HEK293 (cell line): ENCODE data around the gene BCL2L1.

ENCODE experiments used
- CTCF ChIA-PET: fragments of 350-600 bp; formaldehyde crosslinking; extraction: SDS; loops from one replicate; lab custom pipeline; 2021; ENCODE audit warnings: antibody characterized with exemption; lab: Yijun Ruan, JAX
- POLR2A ChIA-PET: fragments of 300-600 bp; formaldehyde crosslinking; extraction: SDS; loops from one replicate; lab custom pipeline; 2020; ENCODE audit warnings: antibody characterized with exemption, inconsistent platforms; lab: Yijun Ruan, JAX
- H3K27ac ChIP-seq: fragments of 200-500 bp; sonication (Bioruptor generic); 2 replicates; pipeline ENCODE4 v1.5.1; 2014; ENCODE audit warnings: low read depth, low read length, control low read depth, inconsistent platforms; ENCODE audit errors: extremely low read depth
- H3K36me3 ChIP-seq, 2 experiments: fragments of 200-500 bp in 1 of 2; sonication (Bioruptor generic) in 1 of 2; 1 replicate in 1 of 2; 2 replicates in 1 of 2; pipeline ENCODE4 v1.5.1; 2014 to 2017; ENCODE audit warnings: inconsistent platforms in 2 of 2, low read length in 2 of 2; ENCODE audit not compliant: control insufficient read depth in 2 of 2, insufficient read depth in 1 of 2
- H3K4me1 ChIP-seq: fragments of 200-500 bp; sonication (Bioruptor generic); 2 replicates; pipeline ENCODE4 v1.5.1; 2014; ENCODE audit warnings: mild to moderate bottlenecking, low read length, inconsistent platforms; ENCODE audit not compliant: control insufficient read depth, insufficient read depth
- H3K4me3 ChIP-seq: 2 replicates; pipeline ENCODE4 v1.5.1; 2011; ENCODE audit warnings: low read depth, mild to moderate bottlenecking, control low read depth, low read length, moderate library complexity
- H3K9me3 ChIP-seq: fragments of 200-500 bp; sonication (Bioruptor generic); 2 replicates; pipeline ENCODE4 v1.5.1; 2014; ENCODE audit warnings: low read depth, low read length, inconsistent platforms; ENCODE audit not compliant: control insufficient read depth, insufficient read depth
- OSR2 ChIP-seq: fragments of 450-650 bp; formaldehyde crosslinking; IDR thresholded peaks from 2 replicates; pipeline ENCODE4 v1.5.1; 2016; ENCODE audit warnings: missing biosample characterization, missing genetic modification characterization
- PRDM6 ChIP-seq: fragments of 450-650 bp; formaldehyde crosslinking; IDR thresholded peaks from 2 replicates; pipeline ENCODE4 v1.5.1; 2017; ENCODE audit warnings: missing biosample characterization, missing genetic modification characterization
- RBAK ChIP-seq: fragments of 450-650 bp; formaldehyde crosslinking; IDR thresholded peaks from 2 replicates; pipeline ENCODE4 v1.5.1; 2016; ENCODE audit warnings: missing biosample characterization, missing genetic modification characterization
- SCRT2 ChIP-seq: fragments of 450-650 bp; formaldehyde crosslinking; IDR thresholded peaks from 2 replicates; pipeline ENCODE4 v1.5.1; 2016; ENCODE audit warnings: missing biosample characterization, missing genetic modification characterization
- SP7 ChIP-seq: fragments of 450-650 bp; formaldehyde crosslinking; IDR thresholded peaks from 2 replicates; pipeline ENCODE4 v1.5.1; 2016; ENCODE audit warnings: missing biosample characterization, missing genetic modification characterization
- ZBTB17 ChIP-seq: fragments of 450-650 bp; formaldehyde crosslinking; IDR thresholded peaks from 2 replicates; pipeline ENCODE4 v1.5.1; 2016; ENCODE audit warnings: missing biosample characterization, missing genetic modification characterization
- ZBTB48 ChIP-seq: fragments of 450-650 bp; formaldehyde crosslinking; IDR thresholded peaks from 2 replicates; pipeline ENCODE4 v1.5.1; 2016; ENCODE audit warnings: missing biosample characterization, missing genetic modification characterization
- ZBTB6 ChIP-seq: fragments of 450-650 bp; formaldehyde crosslinking; IDR thresholded peaks from 2 replicates; pipeline ENCODE4 v1.5.1; 2017; ENCODE audit warnings: missing biosample characterization, missing genetic modification characterization
- ZNF148 ChIP-seq: fragments of 450-650 bp; formaldehyde crosslinking; IDR thresholded peaks from 2 replicates; pipeline ENCODE4 v1.5.0; 2017; ENCODE audit warnings: missing biosample characterization, missing genetic modification characterization, borderline replicate concordance
- ZNF18 ChIP-seq: fragments of 450-650 bp; formaldehyde crosslinking; IDR thresholded peaks from 2 replicates; pipeline ENCODE4 v1.5.1; 2016; ENCODE audit warnings: missing biosample characterization, missing genetic modification characterization
- ZNF221 ChIP-seq: fragments of 450-650 bp; formaldehyde crosslinking; IDR thresholded peaks from 2 replicates; pipeline ENCODE4 v1.5.1; 2017; ENCODE audit warnings: missing biosample characterization, missing genetic modification characterization, borderline replicate concordance
- ZNF335 ChIP-seq: fragments of 450-650 bp; formaldehyde crosslinking; conservative IDR thresholded peaks from 2 replicates; pipeline ENCODE4 v1.5.1; 2016; ENCODE audit warnings: missing biosample characterization, missing genetic modification characterization
- ZNF423 ChIP-seq: fragments of 450-650 bp; formaldehyde crosslinking; IDR thresholded peaks from 2 replicates; pipeline ENCODE4 v1.5.1; 2016; ENCODE audit warnings: missing biosample characterization, missing genetic modification characterization
- ZNF530 ChIP-seq: fragments of 450-650 bp; formaldehyde crosslinking; IDR thresholded peaks from 2 replicates; pipeline ENCODE4 v1.5.1; 2016; ENCODE audit warnings: low read depth, missing biosample characterization, missing genetic modification characterization
- ZNF658 ChIP-seq: fragments of 450-650 bp; formaldehyde crosslinking; IDR thresholded peaks from 2 replicates; pipeline ENCODE4; 2016; ENCODE audit warnings: missing biosample characterization, missing genetic modification characterization
- ZNF701 ChIP-seq: fragments of 450-650 bp; formaldehyde crosslinking; IDR thresholded peaks from 2 replicates; pipeline ENCODE4 v1.5.1; 2016; ENCODE audit warnings: missing biosample characterization, missing genetic modification characterization

BCL2L1 gene

GRCh38 chr20:31760519-31761240 is 38.0 kb upstream of the BCL2L1 start:
- CTCF ChIA-PET, result interaction anchor here (0.7 to 1.2 kb wide), 2 partner anchors 20 to 148 kb away, joined by 3 read pairs; no protein-coding TSS in a partner anchor
- POLR2A ChIA-PET, result interaction anchor here (0.7 to 1.1 kb wide), 2 partner anchors 22 to 37 kb away, joined by 3 read pairs; partner anchors contain the start of gene TPX2
- H3K36me3 ChIP-seq, result peaks cover 47 to 49% of the 10 kb centered on the region in 2 experiments

GRCh38 chr20:31759836-31760518 is 37.3 kb upstream of the BCL2L1 start:
- peaks cover 13% of the 10 kb centered on the region for H3K4me1 ChIP-seq
- no peaks in the 10 kb centered on the region for H3K9me3 ChIP-seq
- H3K36me3 ChIP-seq, result peaks cover 40 to 43% of the 10 kb centered on the region in 2 experiments
- ChIA-PET CTCF (interaction anchor here (0.7 to 1.2 kb wide), 3 partner anchors 19 to 147 kb away, joined by 3 to 4 read pairs (median 3); no protein-coding TSS in a partner anchor), POLR2A (interaction anchor here (0.5 to 1.1 kb wide), 3 partner anchors 21 to 100 kb away, joined by 3 read pairs; partner anchors contain the start of gene TPX2)
- no peak overlapping the region for H3K4me3 ChIP-seq
- H3K27ac ChIP-seq, result peak overlapping the region; percentile 3; the same call in 1 of the 2 replicates
- TF ChIP-seq ZNF148 (tag by site-specific recombination), result no peak
- no peak for TF ChIP-seq ZNF530 (tag by site-specific recombination)
- no peak for TF ChIP-seq ZNF423
- TF ChIP-seq SP7, result no peak
- TF ChIP-seq SCRT2 (tag by site-specific recombination), result no peak

More at GRCh38 chr20:31760519-31761240, 38.0 kb upstream of the BCL2L1 start:
- no peaks in the 10 kb centered on the region for H3K9me3 ChIP-seq
- peak; percentile 77 for TF ChIP-seq OSR2 (tag by site-specific recombination)
- TF ChIP-seq ZBTB17 (tag by site-specific recombination), result no peak
- TF ChIP-seq ZBTB48 (tag by site-specific recombination), result no peak
- no peak; the same call in 1 of the 2 replicates for TF ChIP-seq PRDM6 (tag by site-specific recombination)
- peak; percentile 31; the same call in 1 of the 2 replicates for TF ChIP-seq ZNF18 (tag by site-specific recombination)
- no peak for TF ChIP-seq RBAK (tag by site-specific recombination)
- peak; percentile 56 for TF ChIP-seq ZNF335 (tag by site-specific recombination)
- H3K4me1 ChIP-seq, result peaks cover 13% of the 10 kb centered on the region
- no peak overlapping the region for H3K4me3 ChIP-seq
- no peak overlapping the region for H3K27ac ChIP-seq

GRCh38 chr20:31758991-31759390 is 36.3 kb upstream of the BCL2L1 start:
- H3K4me3 ChIP-seq, result no peak overlapping the region
- ChIA-PET CTCF (interaction anchor here (1.0 to 1.2 kb wide), 2 partner anchors 88 to 124 kb away, joined by 3 to 4 read pairs; no protein-coding TSS in a partner anchor), POLR2A (no interaction called here)
- H3K4me1 ChIP-seq, result peaks cover 13% of the 10 kb centered on the region
- peaks cover 33 to 36% of the 10 kb centered on the region in 2 experiments for H3K36me3 ChIP-seq
- 0 out of 2 replicates have a peak overlapping the region, but pooled peaks have one; percentile 3 for H3K27ac ChIP-seq
- H3K9me3 ChIP-seq, result no peaks in the 10 kb centered on the region
- TF ChIP-seq ZNF701 (no peak), ZNF221 (tag by site-specific recombination) (no peak), ZNF658 (tag by site-specific recombination) (no peak), ZBTB6 (tag by site-specific recombination) (no peak)
